ENCODE data around the gene AGAP3.

AGAP3 gene

GRCh38 chr7:151144387-151144786 is 58.1 kb downstream of the AGAP3 start:
- H3K18ac ChIP-seq (ENCODE audit: low read length), result no peak overlapping the region
- no peak overlapping the region for H4K8ac ChIP-seq (ENCODE audit: low read depth, low read length)
- H4K12ac ChIP-seq (ENCODE audit: low read depth, low read length), result no peak overlapping the region
- no peak overlapping the region for H3K4me2 ChIP-seq (ENCODE audit: low read length)
- no peaks in the 10 kb centered on the region for H3K27me3 ChIP-seq (ENCODE audit: insufficient read depth, low read length)
- no CpG with 5 or more reads among the region's 7 CpGs for WGBS (ENCODE audit: extremely low coverage, insufficient coverage, insufficient read length)
- no peaks in the 10 kb centered on the region for H3K9me3 ChIP-seq (ENCODE audit: insufficient read depth, low read depth, low read length)
- no peak overlapping the region for H2BK12ac ChIP-seq (ENCODE audit: low read length)
- H3K4me1 ChIP-seq (ENCODE audit: control insufficient read depth in 1 of 2, insufficient read depth in 2 of 2, low read length in 2 of 2), result no peaks in the 10 kb centered on the region
- H4K91ac ChIP-seq (ENCODE audit: low read depth, low read length), result no peak overlapping the region
- H2BK5ac ChIP-seq (ENCODE audit: low read depth, low read length, poor library complexity), result no peak overlapping the region
- no peak overlapping the region for H2BK120ac ChIP-seq (ENCODE audit: insufficient read depth, low read length, poor library complexity)
- no peak overlapping the region for H3K23ac ChIP-seq (ENCODE audit: low read length)
- no peak overlapping the region for H3K14ac ChIP-seq (ENCODE audit: low read length)
- no peak overlapping the region for H3K4ac ChIP-seq (ENCODE audit: low read depth, low read length)
- H3K4me3 ChIP-seq (ENCODE audit: low read depth, low read length), result no peak overlapping the region
- H3K79me2 ChIP-seq (ENCODE audit: control insufficient read depth, insufficient read depth, low read length, poor library complexity), result no peaks in the 10 kb centered on the region
- no peak overlapping the region for H3K9ac ChIP-seq (ENCODE audit: low read length)
- H3K27ac ChIP-seq (ENCODE audit: low read depth, low read length), result no peak overlapping the region
- no peak for DNase-seq
- peaks cover 45 to 51% of the 10 kb centered on the region in 2 experiments for H3K36me3 ChIP-seq (ENCODE audit: control insufficient read depth in 1 of 2, insufficient read depth in 2 of 2, low read length in 2 of 2)
- no peak overlapping the region for H2AFZ ChIP-seq (ENCODE audit: insufficient read depth, low read length, poor library complexity)
- H2AK5ac ChIP-seq (ENCODE audit: low read length), result no peak overlapping the region
- H3K79me1 ChIP-seq (ENCODE audit: low read length), result no peaks in the 10 kb centered on the region

GRCh38 chr7:151146761-151147160 is 60.5 kb downstream of the AGAP3 start:
- H3K27ac ChIP-seq (ENCODE audit: low read depth, low read length), result no peak overlapping the region
- no peaks in the 10 kb centered on the region for H3K79me1 ChIP-seq (ENCODE audit: low read length)
- DNase-seq, result no peak
- H4K12ac ChIP-seq (ENCODE audit: low read depth, low read length), result no peak overlapping the region
- no peaks in the 10 kb centered on the region for H3K9me3 ChIP-seq (ENCODE audit: insufficient read depth, low read depth, low read length)
- H4K8ac ChIP-seq (ENCODE audit: low read depth, low read length), result no peak overlapping the region
- no peak overlapping the region for H4K91ac ChIP-seq (ENCODE audit: low read depth, low read length)
- no peaks in the 10 kb centered on the region for H3K79me2 ChIP-seq (ENCODE audit: control insufficient read depth, insufficient read depth, low read length, poor library complexity)
- H2BK5ac ChIP-seq (ENCODE audit: low read depth, low read length, poor library complexity), result no peak overlapping the region
- no peak overlapping the region for H2BK12ac ChIP-seq (ENCODE audit: low read length)
- H3K14ac ChIP-seq (ENCODE audit: low read length), result no peak overlapping the region
- H2AFZ ChIP-seq (ENCODE audit: insufficient read depth, low read length, poor library complexity), result no peak overlapping the region
- no peaks in the 10 kb centered on the region for H3K27me3 ChIP-seq (ENCODE audit: insufficient read depth, low read length)
- no CpG with 5 or more reads among the region's 3 CpGs for WGBS (ENCODE audit: extremely low coverage, insufficient coverage, insufficient read length)
- H3K4me3 ChIP-seq (ENCODE audit: low read depth, low read length), result no peak overlapping the region
- H3K9ac ChIP-seq (ENCODE audit: low read length), result no peak overlapping the region
- H3K4ac ChIP-seq (ENCODE audit: low read depth, low read length), result no peak overlapping the region
- peaks cover 29 to 32% of the 10 kb centered on the region in 2 experiments for H3K36me3 ChIP-seq (ENCODE audit: control insufficient read depth in 1 of 2, insufficient read depth in 2 of 2, low read length in 2 of 2)
- no peak overlapping the region for H3K18ac ChIP-seq (ENCODE audit: low read length)
- H3K23ac ChIP-seq (ENCODE audit: low read length), result no peak overlapping the region
- no peak overlapping the region for H2BK120ac ChIP-seq (ENCODE audit: insufficient read depth, low read length, poor library complexity)
- H3K4me1 ChIP-seq (ENCODE audit: control insufficient read depth in 1 of 2, insufficient read depth in 2 of 2, low read length in 2 of 2), result no peaks in the 10 kb centered on the region
- H3K4me2 ChIP-seq (ENCODE audit: low read length), result no peak overlapping the region
- H2AK5ac ChIP-seq (ENCODE audit: low read length), result no peak overlapping the region

GRCh38 chr7:151148319-151149259 is 62.3 kb downstream of the AGAP3 start:
- Histone ChIP-seq H4K12ac (ENCODE audit: low read depth, low read length) (no peak overlapping the region), H3K4me1 (ENCODE audit: control insufficient read depth in 1 of 2, insufficient read depth in 2 of 2, low read length in 2 of 2) (no peaks in the 10 kb centered on the region), H3K4ac (ENCODE audit: low read depth, low read length) (no peak overlapping the region), H3K79me1 (ENCODE audit: low read length) (no peaks in the 10 kb centered on the region), H3K36me3 (ENCODE audit: control insufficient read depth in 1 of 2, insufficient read depth in 2 of 2, low read length in 2 of 2) (peaks cover 11 to 14% of the 10 kb centered on the region in 2 experiments), H2BK12ac (ENCODE audit: low read length) (no peak overlapping the region), H3K4me2 (ENCODE audit: low read length) (no peak overlapping the region), H2AFZ (ENCODE audit: insufficient read depth, low read length, poor library complexity) (no peak overlapping the region), H2BK5ac (ENCODE audit: low read depth, low read length, poor library complexity) (no peak overlapping the region), H3K14ac (ENCODE audit: low read length) (no peak overlapping the region), H3K9ac (ENCODE audit: low read length) (no peak overlapping the region), H3K18ac (ENCODE audit: low read length) (no peak overlapping the region), H3K27me3 (ENCODE audit: insufficient read depth, low read length) (no peaks in the 10 kb centered on the region), H2BK120ac (ENCODE audit: insufficient read depth, low read length, poor library complexity) (no peak overlapping the region), H2AK5ac (ENCODE audit: low read length) (no peak overlapping the region), H3K4me3 (ENCODE audit: low read depth, low read length) (no peak overlapping the region), H3K79me2 (ENCODE audit: control insufficient read depth, insufficient read depth, low read length, poor library complexity) (no peaks in the 10 kb centered on the region), H3K9me3 (ENCODE audit: insufficient read depth, low read depth, low read length) (no peaks in the 10 kb centered on the region), H4K91ac (ENCODE audit: low read depth, low read length) (no peak overlapping the region), H4K8ac (ENCODE audit: low read depth, low read length) (no peak overlapping the region), H3K27ac (ENCODE audit: low read depth, low read length) (no peak overlapping the region), H3K23ac (ENCODE audit: low read length) (no peak overlapping the region)
- DNase-seq, result no peak
- WGBS (ENCODE audit: extremely low coverage, insufficient coverage, insufficient read length), result no CpG with 5 or more reads among the region's 22 CpGs

- no peak overlapping the region for H2AFZ ChIP-seq (ENCODE audit: insufficient read depth, low read length, poor library complexity)
- H3K14ac ChIP-seq (ENCODE audit: low read length), result no peak overlapping the region
- no peaks in the 10 kb centered on the region for H3K36me3 ChIP-seq (ENCODE audit: control insufficient read depth in 1 of 2, insufficient read depth in 2 of 2, low read length in 2 of 2)
- no peak overlapping the region for H2BK120ac ChIP-seq (ENCODE audit: insufficient read depth, low read length, poor library complexity)
- H3K79me1 ChIP-seq (ENCODE audit: low read length), result no peaks in the 10 kb centered on the region
- peak in 1 of 2 donors; percentile 5 for DNase-seq
- H4K12ac ChIP-seq (ENCODE audit: low read depth, low read length), result no peak overlapping the region
- no peak overlapping the region for H3K4me3 ChIP-seq (ENCODE audit: low read depth, low read length)
- H4K91ac ChIP-seq (ENCODE audit: low read depth, low read length), result no peak overlapping the region
- no peaks in the 10 kb centered on the region for H3K79me2 ChIP-seq (ENCODE audit: control insufficient read depth, insufficient read depth, low read length, poor library complexity)
- no peak overlapping the region for H3K4ac ChIP-seq (ENCODE audit: low read depth, low read length)
- no peak overlapping the region for H2BK12ac ChIP-seq (ENCODE audit: low read length)
- no peak overlapping the region for H3K9ac ChIP-seq (ENCODE audit: low read length)
- no peak overlapping the region for H3K4me2 ChIP-seq (ENCODE audit: low read length)
- no peaks in the 10 kb centered on the region for H3K4me1 ChIP-seq (ENCODE audit: control insufficient read depth in 1 of 2, insufficient read depth in 2 of 2, low read length in 2 of 2)
- H2AK5ac ChIP-seq (ENCODE audit: low read length), result no peak overlapping the region
- no CpG with 5 or more reads among the region's 3 CpGs for WGBS (ENCODE audit: extremely low coverage, insufficient coverage, insufficient read length)
- H3K18ac ChIP-seq (ENCODE audit: low read length), result no peak overlapping the region
- H3K9me3 ChIP-seq (ENCODE audit: insufficient read depth, low read depth, low read length), result no peaks in the 10 kb centered on the region
- H3K27me3 ChIP-seq (ENCODE audit: insufficient read depth, low read length), result no peaks in the 10 kb centered on the region
- H2BK5ac ChIP-seq (ENCODE audit: low read depth, low read length, poor library complexity), result no peak overlapping the region
- H3K27ac ChIP-seq (ENCODE audit: low read depth, low read length), result no peak overlapping the region
- H4K8ac ChIP-seq (ENCODE audit: low read depth, low read length), result no peak overlapping the region
- no peak overlapping the region for H3K23ac ChIP-seq (ENCODE audit: low read length)
Observed at GRCh38 chr7:151150388-151150787, 64.1 kb downstream of the AGAP3 start.

All from trophoblast cell (in vitro differentiated cells and primary cell).